T-helper 9 cell (primary cell): ENCODE results near the gene RECQL.

ENCODE experiments used
- DNase-seq: peaks from one replicate; pipeline ENCODE4 v3.0.0-alpha.2; 2020
- total RNA-seq, 2 donors: gene quantifications; one replicate each; lab custom pipeline; 2026; lab: John Stamatoyannopoulos, UW

Gene RECQL, protein sequence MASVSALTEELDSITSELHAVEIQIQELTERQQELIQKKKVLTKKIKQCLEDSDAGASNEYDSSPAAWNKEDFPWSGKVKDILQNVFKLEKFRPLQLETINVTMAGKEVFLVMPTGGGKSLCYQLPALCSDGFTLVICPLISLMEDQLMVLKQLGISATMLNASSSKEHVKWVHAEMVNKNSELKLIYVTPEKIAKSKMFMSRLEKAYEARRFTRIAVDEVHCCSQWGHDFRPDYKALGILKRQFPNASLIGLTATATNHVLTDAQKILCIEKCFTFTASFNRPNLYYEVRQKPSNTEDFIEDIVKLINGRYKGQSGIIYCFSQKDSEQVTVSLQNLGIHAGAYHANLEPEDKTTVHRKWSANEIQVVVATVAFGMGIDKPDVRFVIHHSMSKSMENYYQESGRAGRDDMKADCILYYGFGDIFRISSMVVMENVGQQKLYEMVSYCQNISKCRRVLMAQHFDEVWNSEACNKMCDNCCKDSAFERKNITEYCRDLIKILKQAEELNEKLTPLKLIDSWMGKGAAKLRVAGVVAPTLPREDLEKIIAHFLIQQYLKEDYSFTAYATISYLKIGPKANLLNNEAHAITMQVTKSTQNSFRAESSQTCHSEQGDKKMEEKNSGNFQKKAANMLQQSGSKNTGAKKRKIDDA
- 61.1 to 198 reads per million in 2 donors for total RNA-seq

DNA sequence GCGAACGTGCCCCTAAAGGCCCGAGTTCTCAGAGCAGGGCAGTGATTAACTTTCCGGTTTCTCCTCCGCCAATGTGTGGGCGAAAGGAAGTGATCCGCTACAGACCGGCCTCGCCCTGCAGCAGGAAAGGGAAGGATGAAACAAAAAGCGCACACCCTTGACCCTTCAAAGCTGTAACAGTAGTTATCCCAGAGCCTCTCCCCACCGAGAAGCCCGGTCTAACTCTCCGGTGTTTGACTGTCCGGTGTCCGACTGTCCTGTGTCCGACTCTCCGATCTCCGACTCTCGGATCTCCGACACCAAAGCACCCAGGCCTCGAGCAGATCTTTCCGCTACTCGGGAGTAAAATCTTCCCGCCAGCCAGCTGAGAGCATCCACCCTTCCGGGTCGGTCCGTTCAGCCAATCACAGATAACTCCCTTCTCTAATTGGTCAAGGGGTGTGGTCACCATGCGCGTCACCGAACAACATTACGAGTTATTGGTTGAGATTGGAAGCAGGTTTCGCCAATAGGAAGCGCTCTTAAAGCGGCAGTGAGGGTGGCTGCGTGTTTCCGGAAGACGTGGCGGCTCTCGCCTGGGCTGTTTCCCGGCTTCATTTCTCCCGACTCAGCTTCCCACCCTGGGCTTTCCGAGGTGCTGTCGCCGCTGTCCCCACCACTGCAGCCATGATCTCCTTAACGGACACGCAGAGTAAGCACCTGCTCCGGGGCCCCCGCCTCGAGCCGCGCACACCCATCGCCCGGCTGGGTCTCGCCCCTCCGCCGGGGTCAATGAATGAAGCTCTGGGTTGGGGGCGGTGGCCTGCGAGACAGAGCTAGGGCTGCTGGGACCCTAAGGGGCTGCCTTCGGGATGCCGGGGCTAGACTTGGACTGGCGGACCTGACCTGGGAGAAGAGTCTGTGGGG, at the start of gene RECQL, which contains the start of gene GOLT1B:
RECQL (minus strand) TSS at position 378 of the 906 bp plus-strand sequence. CDS start 2,065 bp downstream, outside the sequence.
GOLT1B (plus strand) TSS at position 532 of the 906 bp plus-strand sequence; CDS start at position 667, 135 bp downstream.
- DNase-seq = peak; percentile 76

DNA sequence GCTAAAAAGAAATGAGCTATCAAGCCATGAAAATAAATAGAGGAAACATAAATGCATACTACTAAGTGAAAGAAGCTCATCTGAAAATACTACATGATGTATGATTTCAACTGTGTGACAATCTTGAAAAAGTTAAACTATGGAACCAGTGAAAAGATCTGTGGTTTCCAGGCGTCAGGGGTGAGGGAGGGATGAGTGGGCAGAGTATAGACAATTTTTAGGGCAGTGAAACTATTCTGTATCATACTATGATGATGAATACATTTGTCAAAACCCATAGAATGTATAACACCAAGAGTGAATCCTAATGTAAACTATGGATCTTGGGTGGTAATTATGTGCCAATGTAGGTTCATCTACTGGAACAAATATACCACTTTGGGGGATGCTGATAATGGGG, 46.0 kb upstream of the RECQL start:
- DNase-seq = no peak

DNA sequence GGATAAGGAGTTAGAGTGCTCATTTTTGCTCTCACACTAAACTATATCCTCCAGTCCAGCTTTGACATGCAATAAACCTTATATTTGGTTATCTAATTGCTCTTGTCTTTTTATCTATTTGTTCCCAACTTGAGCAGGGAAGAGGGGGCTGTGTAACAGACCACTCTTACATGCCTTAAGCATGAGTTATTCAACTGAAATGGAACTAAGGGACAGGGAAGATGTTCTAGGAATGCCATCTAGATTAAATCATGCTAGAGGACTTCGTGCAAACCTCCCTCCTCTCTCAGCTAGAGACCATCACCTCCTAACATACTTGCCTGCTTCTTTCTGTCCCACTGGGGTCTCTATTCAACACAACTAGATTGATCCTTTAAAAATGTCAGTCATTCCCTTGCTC, 45.3 kb upstream of the RECQL start:
- no peak for DNase-seq

DNA sequence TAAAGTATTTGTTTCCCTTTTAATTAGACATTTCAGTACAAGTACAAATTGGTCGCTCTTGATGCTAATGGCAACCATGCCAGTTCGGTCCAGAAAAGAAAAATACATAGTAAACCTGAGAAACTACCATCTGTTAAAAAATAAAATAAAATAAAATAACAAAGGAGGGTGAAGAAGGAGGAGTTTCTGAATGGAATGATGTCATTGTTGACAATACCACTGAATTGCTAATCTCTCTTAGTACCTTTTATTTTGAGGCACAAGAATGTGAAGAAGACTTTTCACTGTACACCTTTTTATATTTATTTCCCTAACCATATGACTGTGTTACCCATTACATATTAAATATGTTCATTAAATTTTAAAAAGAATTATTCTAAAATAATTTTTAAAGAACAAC, 44.1 kb upstream of the RECQL start:
- DNase-seq = no peak

DNA sequence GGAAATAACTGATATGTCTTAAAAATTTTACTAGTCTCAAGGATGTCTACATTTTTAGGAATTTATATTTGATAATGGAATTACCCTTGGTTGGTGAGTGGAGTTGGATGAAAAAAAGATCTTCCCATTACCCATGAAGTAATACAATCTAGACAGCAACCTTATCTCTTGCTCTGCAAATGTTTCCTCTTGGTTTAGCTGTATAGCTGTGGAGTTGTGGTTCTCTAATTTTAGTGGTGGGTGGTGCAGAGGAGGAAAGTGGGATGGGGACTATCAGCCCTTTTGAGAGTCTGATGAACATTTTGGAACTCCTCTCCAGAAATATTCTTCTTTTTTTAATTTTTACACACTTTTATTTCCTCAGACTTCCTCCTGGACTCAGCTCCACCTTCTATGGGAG, 41.7 kb upstream of the RECQL start:
- DNase-seq = no peak

- no peak for DNase-seq
Measured at GRCh38 chr12:21542403-21542802, 41.0 kb upstream of the RECQL start.

DNA sequence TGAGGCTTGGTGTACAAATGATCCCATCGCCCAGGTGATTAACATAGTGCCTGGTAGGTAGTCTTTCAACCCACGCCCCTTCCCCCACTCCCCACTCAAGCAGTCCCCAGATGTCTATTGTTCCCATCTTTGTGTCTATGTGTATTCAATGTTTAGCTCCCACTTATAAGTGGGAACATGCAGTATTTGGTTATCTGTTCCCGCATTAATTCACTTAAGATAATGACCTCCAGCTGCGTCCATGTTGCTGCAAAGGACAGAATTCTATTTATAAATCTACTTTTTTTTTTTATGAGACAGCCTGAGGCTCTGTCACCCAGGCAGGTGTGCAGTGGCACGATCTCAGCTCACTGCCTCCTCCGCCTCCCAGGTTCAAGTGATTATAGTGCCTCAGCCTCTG, 40.3 kb upstream of the RECQL start:
- no peak for DNase-seq

DNA sequence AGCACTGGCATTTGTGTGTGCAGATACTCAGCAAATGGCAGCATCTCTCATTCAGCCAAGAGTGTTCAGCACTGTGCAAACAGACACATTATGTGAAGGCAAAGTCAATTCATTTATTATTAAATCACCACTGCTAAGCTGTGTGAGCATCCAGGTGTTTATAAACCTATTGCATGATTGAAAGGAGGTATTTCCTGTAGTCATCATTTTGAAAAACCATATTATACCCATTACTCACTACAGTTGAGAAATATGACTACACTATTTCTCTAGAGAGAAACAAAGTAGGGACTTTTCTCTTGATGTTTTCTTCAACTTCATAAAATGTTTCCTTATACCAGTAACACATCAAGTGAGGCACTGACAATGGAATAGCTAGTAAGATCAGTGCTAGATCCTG, 38.4 kb upstream of the RECQL start:
- no peak for DNase-seq

DNA sequence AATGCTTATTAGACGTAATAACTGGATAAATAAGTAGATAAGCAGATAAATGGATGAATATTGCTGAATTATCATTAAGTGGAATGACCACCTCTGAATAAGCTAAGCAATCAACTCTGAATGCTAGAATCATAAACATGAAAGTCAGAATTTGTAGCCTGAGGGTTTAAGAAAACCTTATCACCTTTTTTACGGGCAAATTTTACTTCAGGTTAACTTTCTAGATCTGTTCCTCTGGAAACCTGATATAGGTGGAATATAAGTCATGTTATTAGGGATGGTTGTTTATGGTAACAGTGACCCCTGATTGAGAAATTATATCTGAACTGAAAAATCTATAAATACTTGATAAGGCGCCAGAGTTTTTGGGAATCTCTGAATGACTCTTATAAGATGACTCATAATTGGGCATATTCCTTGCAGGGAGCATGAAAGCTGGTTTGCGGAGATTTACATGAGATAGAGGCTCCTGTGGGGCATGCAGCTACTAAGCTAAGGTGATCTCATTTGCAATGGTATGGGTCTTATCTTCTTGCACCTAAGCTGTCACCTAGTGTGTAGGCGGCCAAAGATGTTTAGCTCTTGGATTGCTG, 36.7 kb upstream of the RECQL start:
- DNase-seq = no peak

GRCh38 chr12:21529456-21529855, 28.0 kb upstream of the RECQL start:
- no peak for DNase-seq

- DNase-seq = no peak
Measured at GRCh38 chr12:21528953-21529352, 27.5 kb upstream of the RECQL start.

DNA sequence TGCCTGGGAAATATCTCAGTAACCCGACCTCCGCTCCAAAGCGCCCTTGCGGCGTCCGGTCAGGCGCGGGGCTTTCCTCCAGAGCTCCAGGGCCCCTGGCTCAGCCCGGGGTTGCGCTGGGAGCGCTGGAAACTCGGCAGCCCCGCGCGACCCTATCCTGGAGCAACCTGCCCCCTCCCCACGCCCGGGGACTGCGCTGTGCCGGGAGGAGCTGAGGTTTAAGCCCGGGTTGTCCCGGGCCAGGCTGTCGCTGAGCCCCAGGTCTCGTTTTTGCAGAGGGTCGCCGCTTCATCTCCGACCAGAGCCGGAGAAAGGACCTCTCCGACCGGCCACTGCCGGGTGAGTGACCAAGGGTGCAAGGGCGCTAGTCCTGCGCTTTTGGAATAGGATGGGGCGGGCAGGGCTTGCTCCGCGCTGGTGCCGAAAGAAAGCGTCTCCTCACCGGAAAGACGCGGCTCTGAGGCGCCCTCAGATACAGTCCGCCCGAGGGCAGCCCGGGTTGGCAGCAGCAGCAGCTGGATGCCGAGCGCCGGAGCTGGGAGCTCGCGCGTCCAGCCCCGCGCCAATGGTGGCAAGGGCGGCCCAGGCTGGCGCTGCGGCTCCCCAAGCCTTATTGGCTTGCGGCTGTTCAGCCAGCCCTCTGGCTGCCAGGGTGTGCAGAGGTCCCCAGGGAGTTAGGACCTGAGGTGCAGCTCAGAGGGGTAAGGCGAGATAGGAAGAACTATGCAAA, 26.2 kb upstream of the RECQL start:
- peak; percentile 41 for DNase-seq

DNA sequence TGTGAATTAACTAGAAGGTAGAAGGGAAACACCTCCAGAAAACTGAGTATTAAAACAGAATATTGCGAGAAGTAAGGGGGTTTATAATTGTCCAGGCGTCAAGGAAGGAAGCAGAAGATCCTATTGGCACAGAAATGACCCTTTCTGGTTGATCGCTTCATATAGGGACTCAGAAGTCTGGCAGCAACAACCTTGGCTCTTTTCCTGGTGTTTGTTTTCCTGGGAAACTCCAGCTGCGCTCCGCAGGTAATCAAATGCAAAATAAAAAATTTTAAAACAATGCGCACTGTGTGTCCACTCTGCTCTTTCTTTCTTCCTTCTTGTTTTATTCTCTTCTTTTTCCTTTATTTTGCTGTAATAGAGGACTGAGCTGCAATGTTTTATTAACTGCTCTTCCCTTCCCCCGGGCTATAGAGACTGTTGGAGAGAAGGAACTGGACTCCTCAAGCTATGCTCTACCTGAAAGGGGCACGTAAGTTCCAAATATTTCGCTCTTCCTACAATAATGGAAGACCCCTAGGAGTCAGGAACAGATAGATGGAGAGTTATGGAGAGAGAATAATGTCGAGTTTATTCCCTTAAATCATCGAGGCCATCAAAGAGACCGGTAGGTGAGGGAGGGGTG, 25.4 kb upstream of the RECQL start:
- no peak for DNase-seq

GRCh38 chr12:21526053-21526452, 24.6 kb upstream of the RECQL start, which contains the start of gene SPX:
TSS of gene SPX (plus strand) at chr12:21526296. CDS start at chr12:21526473, 177 bp downstream.
- no peak for DNase-seq

- no peak for DNase-seq
Measured at GRCh38 chr12:21523148-21523547, 21.7 kb upstream of the RECQL start.

GRCh38 chr12:21521541-21521940, 20.1 kb upstream of the RECQL start:
- DNase-seq = no peak

DNA sequence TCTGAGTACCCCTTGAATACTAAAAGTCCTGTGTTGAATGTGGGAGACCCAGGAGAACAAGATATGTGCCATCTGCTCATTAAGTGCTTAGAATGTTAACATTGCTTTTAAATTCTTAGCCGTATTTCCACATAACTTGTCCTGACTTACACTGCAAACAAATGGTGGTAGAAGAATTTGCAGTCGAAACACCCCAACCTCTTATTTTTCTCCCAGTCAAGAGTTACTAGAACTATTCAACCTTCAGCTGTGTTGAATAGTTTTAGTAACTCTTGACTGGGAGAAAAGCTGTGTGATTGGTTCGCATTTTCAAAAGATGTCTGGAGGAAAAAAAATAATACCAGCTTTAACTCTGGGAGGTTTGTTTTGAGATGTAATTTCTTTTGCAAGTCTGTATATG, 17.0 kb upstream of the RECQL start:
- DNase-seq = no peak

DNA sequence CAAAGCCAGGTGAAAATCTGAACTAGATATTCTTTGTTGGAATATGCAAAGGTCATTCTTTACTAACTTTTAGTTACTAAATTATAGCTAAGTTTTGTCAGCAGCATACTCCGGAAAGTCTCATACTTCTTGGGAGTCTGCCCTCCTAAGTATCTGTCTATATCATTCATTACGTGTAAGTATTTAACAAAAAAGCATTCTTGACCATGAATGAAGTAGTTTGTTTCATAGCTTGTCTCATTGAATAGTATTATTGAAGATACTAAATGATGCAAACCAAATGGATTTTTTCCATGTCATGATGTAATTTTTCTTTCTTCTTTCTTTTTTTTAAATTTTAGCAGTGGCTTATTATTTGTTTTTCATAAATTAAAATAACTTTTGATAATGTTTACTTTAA, 14.8 kb upstream of the RECQL start:
- no peak for DNase-seq

DNA sequence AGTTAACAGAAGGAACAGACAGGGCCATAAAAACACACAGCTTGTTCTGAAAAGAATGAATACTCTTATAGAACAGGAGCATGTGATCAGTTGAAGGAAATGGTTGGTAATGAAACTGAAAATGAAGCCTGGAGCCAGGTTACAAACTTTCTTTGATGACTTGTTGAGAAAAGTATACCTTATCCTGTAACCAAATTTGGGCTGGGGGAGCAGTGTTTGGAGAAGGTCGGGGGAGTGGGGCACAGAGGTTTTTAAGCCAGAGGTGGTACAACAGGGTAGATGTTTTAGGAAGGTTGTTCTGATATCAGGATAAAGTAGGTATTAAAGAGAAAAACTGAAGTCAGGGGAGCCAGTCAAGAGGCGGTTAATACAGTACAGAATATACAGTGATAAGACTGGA, 8.3 kb upstream of the RECQL start:
- no peak for DNase-seq

GRCh38 chr12:21507849-21508248, 6.4 kb upstream of the RECQL start:
- DNase-seq = no peak

DNA sequence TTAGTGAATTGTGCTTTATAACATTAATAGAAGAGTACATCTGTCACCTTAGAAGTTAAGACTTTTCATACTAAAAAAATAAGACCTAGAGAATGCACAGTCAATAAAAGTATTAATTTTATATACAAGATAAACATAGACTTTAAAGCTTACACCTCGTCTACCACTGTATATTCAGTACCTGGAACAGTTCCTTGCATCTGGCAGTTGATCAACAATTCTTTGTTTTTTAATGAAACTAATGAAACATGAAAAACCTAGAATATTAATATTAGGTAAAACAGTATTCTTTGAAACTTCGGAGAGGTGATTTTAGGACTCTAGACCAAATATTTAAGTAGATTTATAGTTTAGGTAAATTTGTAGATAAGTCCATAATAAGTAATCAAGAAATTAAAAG, 4.5 kb upstream of the RECQL start:
- no peak for DNase-seq
